GM12878 (cell line): ENCODE data around the gene ERC1. TPM values are rescaled to one million over a fixed set of nuclear protein-coding genes. Genes with fewer than 3 reads are reported as not detected.

Experiments
- ATAC-seq: fragments of 200-7000 bp; cut with Tn5 transposase; 3 replicates; pipeline ENCODE4 v1.9.1; 2020; ENCODE audit warnings: mild to moderate bottlenecking, moderate library complexity
- BruUV-seq: library from RNA; stranded (reverse); fragments of 400-500 nt; replicated peaks from 2 replicates; lab custom pipeline; 2021; lab: Mats Ljungman, UMichigan
- CTCF ChIA-PET: fragments of 300-600 bp; sonication (Branson Sonifier 250); formaldehyde crosslinking; extraction: SDS; loops from one replicate; lab custom pipeline; 2021; ENCODE audit warnings: inconsistent platforms; lab: Yijun Ruan, JAX
- POLR2A ChIA-PET: fragments of 350-600 bp; formaldehyde crosslinking; extraction: SDS; loops from one replicate; lab custom pipeline; 2021; ENCODE audit warnings: inconsistent platforms; lab: Charles Lee
- RAD21 ChIA-PET: fragments of 300-600 bp; sonication (Branson Sonifier 250); formaldehyde crosslinking; loops from one replicate; lab custom pipeline; 2023; ENCODE audit warnings: antibody characterized with exemption; ENCODE audit not compliant: unreplicated experiment; lab: Charles Lee
- SMC1A ChIA-PET: fragments of 300-600 bp; sonication (Branson Sonifier 250); formaldehyde crosslinking; loops from one replicate; lab custom pipeline; 2023; ENCODE audit not compliant: unreplicated experiment, uncharacterized antibody; lab: Charles Lee
- DNase-seq: peaks from one replicate; pipeline ENCODE4 v3.0.0-alpha.2; 2011; ENCODE audit warnings: low read depth, low spot score
- FAIRE-seq: peaks from 3 replicates; lab custom pipeline; 2011; peaks lifted over from hg19 to GRCh38; lab: Jason Lieb, UNC
- H2AFZ ChIP-seq: 2 replicates; pipeline ENCODE4 v1.6.0; 2011; ENCODE audit warnings: low read depth, low read length, control low read depth; ENCODE audit not compliant: control insufficient read depth
- H3K27ac ChIP-seq: 2 replicates; pipeline ENCODE4 v1.5.1; 2011; ENCODE audit warnings: control low read depth; ENCODE audit not compliant: control insufficient read depth, insufficient read depth
- H3K27me3 ChIP-seq, 2 experiments: replicated peaks in 1 of 2; 2 replicates each; pipeline versions ENCODE4 v1.6.0 to v1.6.1; 2011; ENCODE audit warnings: low read length in 1 of 2; ENCODE audit not compliant: control insufficient read depth in 2 of 2, insufficient read depth in 2 of 2
- H3K36me3 ChIP-seq, 2 experiments: 2 replicates each; pipeline ENCODE4 v1.5.1; 2011; ENCODE audit warnings: low read length in 1 of 2; ENCODE audit not compliant: control insufficient read depth in 2 of 2, insufficient read depth in 2 of 2
- H3K4me1 ChIP-seq: 2 replicates; pipeline ENCODE4 v1.6.1; 2011; ENCODE audit warnings: mild to moderate bottlenecking, low read length, moderate library complexity, mixed read lengths; ENCODE audit not compliant: control insufficient read depth, insufficient read depth
- H3K4me2 ChIP-seq: 2 replicates; pipeline ENCODE4 v1.6.0; 2011; ENCODE audit warnings: control low read depth; ENCODE audit not compliant: control insufficient read depth, insufficient read depth
- H3K4me3 ChIP-seq: fragments of 200-600 bp; sonication (generic); 2 replicates; pipeline ENCODE4 v1.5.1; 2016
- H3K79me2 ChIP-seq: 2 replicates; pipeline ENCODE4 v1.6.0; 2011; ENCODE audit warnings: low read length; ENCODE audit not compliant: control insufficient read depth, insufficient read depth
- H3K9ac ChIP-seq: 2 replicates; pipeline ENCODE4 v1.8.0; 2011; ENCODE audit warnings: low read length, control low read depth, mixed read lengths; ENCODE audit not compliant: control insufficient read depth, insufficient read depth
- H3K9me3 ChIP-seq: replicated peaks from 3 replicates; pipeline ENCODE4 v1.5.1; 2011; ENCODE audit warnings: mild to moderate bottlenecking, low read length; ENCODE audit not compliant: control insufficient read depth, insufficient read depth
- H4K20me1 ChIP-seq: 2 replicates; pipeline ENCODE4 v1.6.0; 2011; ENCODE audit not compliant: control insufficient read depth, insufficient read depth
- EED ChIP-seq: sonication (generic); IDR thresholded peaks from 2 replicates; pipeline ENCODE4 v1.6.1; 2016; ENCODE audit warnings: antibody characterized with exemption, low read depth
- FOS ChIP-seq: IDR thresholded peaks from 3 replicates; pipeline ENCODE4 v1.6.1; 2011; ENCODE audit warnings: borderline replicate concordance; ENCODE audit not compliant: insufficient read length; ENCODE audit errors: extremely low read depth
- GATAD2B ChIP-seq: fragments of 450-650 bp; conservative IDR thresholded peaks from 2 replicates; pipeline ENCODE4 v1.6.1; 2017; ENCODE audit warnings: low read depth, mild to moderate bottlenecking, moderate library complexity
- NFIC ChIP-seq: IDR thresholded peaks from 2 replicates; pipeline ENCODE4 v1.6.1; 2012; ENCODE audit warnings: low read depth, mild to moderate bottlenecking, inconsistent platforms, low read length, moderate library complexity
- RB1 ChIP-seq: fragments of 450-650 bp; formaldehyde crosslinking; IDR thresholded peaks from 2 replicates; pipeline ENCODE4 v1.6.1; 2017; ENCODE audit warnings: mild to moderate bottlenecking, borderline replicate concordance
- WGBS: methylation state at CpG from one replicate; pipeline ENCODE4 v1.1.6; 2016; ENCODE audit warnings: low lambda C conversion rate; ENCODE audit not compliant: insufficient replicate concordance, insufficient coverage; ENCODE audit errors: missing lambda C conversion rate; 5-methylcytosine and 5-hydroxymethylcytosine counted together
- in situ Hi-C: fragments of 300-500 bp; cut with MboI; formaldehyde crosslinking; loops from 9 replicates; pipeline ENCODE4 v1.14.3; 2018; ENCODE audit warnings: mixed read lengths
- intact Hi-C: fragments of 100-400 bp; cut with micrococcal nuclease; formaldehyde crosslinking; loops from one replicate; pipeline ENCODE4 v1.14.2; 2022; ENCODE audit not compliant: unreplicated experiment
- polyA plus RNA-seq, 11 experiments: library from polyadenylated mRNA; depleted of rRNA in 4 of 11; unstranded in 6 of 11; stranded (reverse) in 5 of 11; fragments of >200 nt; fragmentation: Nextera tagmentation in 4 of 11; fragmentation: Illumina TruSeq in 1 of 11; extraction: Ambion mirVana in 4 of 11; extraction: Trizol in 1 of 11; gene quantifications; 1 replicate in 1 of 11; 2 replicates in 10 of 11; pipeline versions ENCODE4 v1.2.1 to v1.2.3, GENCODE V29; 2011 to 2016; ENCODE audit warnings: inconsistent platforms in 2 of 11, missing spikeins in 2 of 11, low read depth in 1 of 11
- total RNA-seq, 4 experiments: library from RNA; depleted of rRNA in 3 of 4; stranded (reverse); fragments of >200 nt in 3 of 4; fragmentation: Illumina TruSeq in 1 of 4; extraction: Trizol in 1 of 4; gene quantifications; 2 replicates each; pipeline versions ENCODE4 v1.2.1 to v1.2.3, GENCODE V29; 2013 to 2021
- TF ChIP-seq, protein P1 (sequence below), 3 experiments: IDR thresholded peaks in 2 of 3; conservative IDR thresholded peaks in 1 of 3; 2 replicates each; pipeline ENCODE4 v1.5.1; 2011; ENCODE audit warnings: low read depth in 3 of 3, low read length in 3 of 3, mild to moderate bottlenecking in 3 of 3, control low read depth in 2 of 3, moderate library complexity in 2 of 3, inconsistent platforms in 1 of 3, mixed read lengths in 1 of 3; ENCODE audit not compliant: control insufficient read depth in 2 of 3, insufficient read depth in 1 of 3; ENCODE audit errors: extremely low read depth in 1 of 3
- TF ChIP-seq, protein P2 (sequence below): fragments of 450-650 bp; IDR thresholded peaks from 2 replicates; pipeline ENCODE4 v1.6.1; 2017; ENCODE audit warnings: mild to moderate bottlenecking, moderate library complexity

Gene ERC1
- total and polyA plus RNA-seq, 10 of the 15 experiments (the other 5 are each of a cell fraction or from before 2014, with no cell fraction given): 0.75 to 8.0 (median 5.0) TPM

DNA sequence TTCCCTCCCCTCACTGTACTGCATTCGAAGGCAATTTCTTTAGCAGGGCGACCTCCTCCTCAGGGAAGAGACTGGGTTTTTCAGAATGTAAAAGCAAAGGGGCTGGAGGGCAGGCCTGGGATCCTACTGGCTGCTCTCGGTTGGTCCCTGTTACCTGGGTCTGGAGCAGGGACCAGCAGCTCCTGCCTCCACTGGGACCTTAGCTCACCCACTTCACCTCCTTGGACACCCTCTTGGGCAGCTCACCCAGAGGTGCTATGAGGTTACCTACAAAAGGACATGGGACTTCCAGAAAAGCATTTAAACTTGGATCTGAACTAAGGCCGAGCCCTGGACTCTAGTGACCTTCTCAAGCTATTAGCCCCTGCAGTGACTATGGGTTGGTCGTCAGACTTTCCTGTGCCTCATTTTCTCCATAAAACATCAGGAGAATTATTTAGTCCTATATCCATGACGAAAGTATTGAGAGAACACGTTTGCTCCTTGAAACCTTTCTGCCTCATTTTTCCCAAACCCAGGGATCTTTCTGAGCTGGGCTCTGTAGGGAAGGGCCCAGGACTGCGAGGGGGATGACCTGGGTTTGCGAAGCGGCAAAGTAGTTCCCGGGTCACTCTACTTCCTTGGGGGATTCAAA is 538.3 kb downstream of the ERC1 start:
- Histone ChIP-seq H3K27ac (no peak overlapping the region), H3K36me3 (no peaks in the 10 kb centered on the region), H4K20me1 (no peaks in the 10 kb centered on the region), H3K4me3 (peak overlapping the region; percentile 78; the same call in 1 of the 2 replicates), H3K4me2 (peak overlapping the region; percentile 89), H3K4me1 (peaks cover 26% of the 10 kb centered on the region), H2AFZ (no peak overlapping the region), H3K79me2 (peaks cover 30% of the 10 kb centered on the region), H3K9ac (peak overlapping the region; percentile 40; the same call in 1 of the 2 replicates), H3K9me3 (no peaks in the 10 kb centered on the region), H3K27me3 (peaks cover 0 to 5% of the 10 kb centered on the region in 2 experiments; a peak in 1 of 4 replicates)
- in situ Hi-C loops (no loop called here), intact Hi-C loops (no loop called here)
- SMC1A ChIA-PET: interaction anchor here (1.0 to 4.6 kb wide), 3 partner anchors 46 to 411 kb away, joined by 3 to 20 read pairs (median 20); no protein-coding TSS in a partner anchor
- no peak for ATAC-seq
- FAIRE-seq: no peak
- CTCF ChIA-PET: interaction anchor here (1.4 to 5.1 kb wide), 5 partner anchors 12 to 411 kb away, joined by 3 to 34 read pairs (median 5); no protein-coding TSS in a partner anchor
- WGBS: 76% methylated on average over 11 of the region's 11 CpGs
- TF ChIP-seq GATAD2B: no peak
- TF ChIP-seq NFIC: no peak
- TF ChIP-seq EED: no peak
- TF ChIP-seq, protein P1, sequence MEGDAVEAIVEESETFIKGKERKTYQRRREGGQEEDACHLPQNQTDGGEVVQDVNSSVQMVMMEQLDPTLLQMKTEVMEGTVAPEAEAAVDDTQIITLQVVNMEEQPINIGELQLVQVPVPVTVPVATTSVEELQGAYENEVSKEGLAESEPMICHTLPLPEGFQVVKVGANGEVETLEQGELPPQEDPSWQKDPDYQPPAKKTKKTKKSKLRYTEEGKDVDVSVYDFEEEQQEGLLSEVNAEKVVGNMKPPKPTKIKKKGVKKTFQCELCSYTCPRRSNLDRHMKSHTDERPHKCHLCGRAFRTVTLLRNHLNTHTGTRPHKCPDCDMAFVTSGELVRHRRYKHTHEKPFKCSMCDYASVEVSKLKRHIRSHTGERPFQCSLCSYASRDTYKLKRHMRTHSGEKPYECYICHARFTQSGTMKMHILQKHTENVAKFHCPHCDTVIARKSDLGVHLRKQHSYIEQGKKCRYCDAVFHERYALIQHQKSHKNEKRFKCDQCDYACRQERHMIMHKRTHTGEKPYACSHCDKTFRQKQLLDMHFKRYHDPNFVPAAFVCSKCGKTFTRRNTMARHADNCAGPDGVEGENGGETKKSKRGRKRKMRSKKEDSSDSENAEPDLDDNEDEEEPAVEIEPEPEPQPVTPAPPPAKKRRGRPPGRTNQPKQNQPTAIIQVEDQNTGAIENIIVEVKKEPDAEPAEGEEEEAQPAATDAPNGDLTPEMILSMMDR (IDR thresholded peaks at IDR 0.05 in 2 of 3, conservative IDR thresholded peaks at IDR 0.05 in 1 of 3; ENCODE audit: control insufficient read depth in 2 of 3, extremely low read depth in 1 of 3, insufficient read depth in 1 of 3, low read depth in 3 of 3, low read length in 3 of 3): no peak
- TF ChIP-seq, protein P2, sequence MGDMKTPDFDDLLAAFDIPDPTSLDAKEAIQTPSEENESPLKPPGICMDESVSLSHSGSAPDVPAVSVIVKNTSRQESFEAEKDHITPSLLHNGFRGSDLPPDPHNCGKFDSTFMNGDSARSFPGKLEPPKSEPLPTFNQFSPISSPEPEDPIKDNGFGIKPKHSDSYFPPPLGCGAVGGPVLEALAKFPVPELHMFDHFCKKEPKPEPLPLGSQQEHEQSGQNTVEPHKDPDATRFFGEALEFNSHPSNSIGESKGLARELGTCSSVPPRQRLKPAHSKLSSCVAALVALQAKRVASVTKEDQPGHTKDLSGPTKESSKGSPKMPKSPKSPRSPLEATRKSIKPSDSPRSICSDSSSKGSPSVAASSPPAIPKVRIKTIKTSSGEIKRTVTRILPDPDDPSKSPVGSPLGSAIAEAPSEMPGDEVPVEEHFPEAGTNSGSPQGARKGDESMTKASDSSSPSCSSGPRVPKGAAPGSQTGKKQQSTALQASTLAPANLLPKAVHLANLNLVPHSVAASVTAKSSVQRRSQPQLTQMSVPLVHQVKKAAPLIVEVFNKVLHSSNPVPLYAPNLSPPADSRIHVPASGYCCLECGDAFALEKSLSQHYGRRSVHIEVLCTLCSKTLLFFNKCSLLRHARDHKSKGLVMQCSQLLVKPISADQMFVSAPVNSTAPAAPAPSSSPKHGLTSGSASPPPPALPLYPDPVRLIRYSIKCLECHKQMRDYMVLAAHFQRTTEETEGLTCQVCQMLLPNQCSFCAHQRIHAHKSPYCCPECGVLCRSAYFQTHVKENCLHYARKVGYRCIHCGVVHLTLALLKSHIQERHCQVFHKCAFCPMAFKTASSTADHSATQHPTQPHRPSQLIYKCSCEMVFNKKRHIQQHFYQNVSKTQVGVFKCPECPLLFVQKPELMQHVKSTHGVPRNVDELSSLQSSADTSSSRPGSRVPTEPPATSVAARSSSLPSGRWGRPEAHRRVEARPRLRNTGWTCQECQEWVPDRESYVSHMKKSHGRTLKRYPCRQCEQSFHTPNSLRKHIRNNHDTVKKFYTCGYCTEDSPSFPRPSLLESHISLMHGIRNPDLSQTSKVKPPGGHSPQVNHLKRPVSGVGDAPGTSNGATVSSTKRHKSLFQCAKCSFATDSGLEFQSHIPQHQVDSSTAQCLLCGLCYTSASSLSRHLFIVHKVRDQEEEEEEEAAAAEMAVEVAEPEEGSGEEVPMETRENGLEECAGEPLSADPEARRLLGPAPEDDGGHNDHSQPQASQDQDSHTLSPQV: no peak
- TF ChIP-seq RB1: no peak
- TF ChIP-seq FOS: no peak
- POLR2A ChIA-PET: interaction anchor here (0.6 to 1.3 kb wide), 5 partner anchors 33 to 656 kb away, joined by 3 to 4 read pairs (median 4); no protein-coding TSS in a partner anchor
- no peak for DNase-seq
- BruUV-seq: no TSS peak
- RAD21 ChIA-PET: interaction anchor here (0.6 to 2.6 kb wide), 4 partner anchors 11 to 411 kb away, joined by 3 to 10 read pairs (median 6); no protein-coding TSS in a partner anchor
